Measurements from ENCODE around the gene LNP1.

- no peak for TF ChIP-seq ATF3 (IDR thresholded peaks at IDR 0.05; ENCODE audit: insufficient read depth, low read depth, low read length)
- TF ChIP-seq POLR2A (IDR thresholded peaks at IDR 0.05; ENCODE audit: control extremely low read depth in 1 of 2, low read depth in 2 of 2, low read length in 2 of 2) = no peak
- TF ChIP-seq SAP30 (IDR thresholded peaks at IDR 0.05; ENCODE audit: insufficient read depth, insufficient replicate concordance, low read length) = no peak
- no peak for TF ChIP-seq HDAC2 (IDR thresholded peaks at IDR 0.05; ENCODE audit: borderline replicate concordance in 1 of 2, low read depth in 2 of 2, low read length in 2 of 2)
- TF ChIP-seq, protein P1, sequence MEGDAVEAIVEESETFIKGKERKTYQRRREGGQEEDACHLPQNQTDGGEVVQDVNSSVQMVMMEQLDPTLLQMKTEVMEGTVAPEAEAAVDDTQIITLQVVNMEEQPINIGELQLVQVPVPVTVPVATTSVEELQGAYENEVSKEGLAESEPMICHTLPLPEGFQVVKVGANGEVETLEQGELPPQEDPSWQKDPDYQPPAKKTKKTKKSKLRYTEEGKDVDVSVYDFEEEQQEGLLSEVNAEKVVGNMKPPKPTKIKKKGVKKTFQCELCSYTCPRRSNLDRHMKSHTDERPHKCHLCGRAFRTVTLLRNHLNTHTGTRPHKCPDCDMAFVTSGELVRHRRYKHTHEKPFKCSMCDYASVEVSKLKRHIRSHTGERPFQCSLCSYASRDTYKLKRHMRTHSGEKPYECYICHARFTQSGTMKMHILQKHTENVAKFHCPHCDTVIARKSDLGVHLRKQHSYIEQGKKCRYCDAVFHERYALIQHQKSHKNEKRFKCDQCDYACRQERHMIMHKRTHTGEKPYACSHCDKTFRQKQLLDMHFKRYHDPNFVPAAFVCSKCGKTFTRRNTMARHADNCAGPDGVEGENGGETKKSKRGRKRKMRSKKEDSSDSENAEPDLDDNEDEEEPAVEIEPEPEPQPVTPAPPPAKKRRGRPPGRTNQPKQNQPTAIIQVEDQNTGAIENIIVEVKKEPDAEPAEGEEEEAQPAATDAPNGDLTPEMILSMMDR (IDR thresholded peaks at IDR 0.05; ENCODE audit: control extremely low read depth in 1 of 3, insufficient read depth in 1 of 3, low read depth in 1 of 3, low read length in 3 of 3) = no peak
These were observed 15.5 kb downstream of the LNP1 start for GRCh38 chr3:100416863-100417262.
